MCF 10A (cell line): ENCODE results near the gene ZKSCAN8. TPM values are rescaled to one million over a fixed set of nuclear protein-coding genes. Genes with fewer than 3 reads are reported as not detected.

Experiments
- BruUV-seq: library from RNA; stranded (reverse); fragments of 400-500 nt; replicated peaks from 2 replicates; lab custom pipeline; 2021; lab: Mats Ljungman, UMichigan
- CTCF ChIA-PET: fragments of 300-600 bp; sonication (Branson Sonifier 250); formaldehyde crosslinking; extraction: SDS; loops from one replicate; lab custom pipeline; 2021; ENCODE audit warnings: antibody characterized with exemption, inconsistent platforms; lab: Yijun Ruan, JAX
- POLR2A ChIA-PET: fragments of 300-600, 350-650 bp; sonication (Branson Sonifier 250); formaldehyde crosslinking; extraction: SDS; loops from one replicate; lab custom pipeline; 2020; ENCODE audit warnings: antibody characterized with exemption, inconsistent platforms; lab: Yijun Ruan, JAX
- DNase-seq: peaks from one replicate; pipeline ENCODE4 v3.0.0-alpha.2; 2018; ENCODE audit not compliant: unreplicated experiment
- H3K27ac Mint-ChIP-seq: one replicate; pipeline ENCODE4 v1.8.0; 2022; ENCODE audit warnings: mild to moderate bottlenecking, low read depth, mixed read lengths; ENCODE audit not compliant: unreplicated experiment
- H3K27me3 Mint-ChIP-seq: one replicate; pipeline ENCODE4 v1.8.0; 2022; ENCODE audit warnings: mixed read lengths; ENCODE audit not compliant: insufficient read depth, unreplicated experiment
- H3K36me3 Mint-ChIP-seq: one replicate; pipeline ENCODE4 v1.8.0; 2022; ENCODE audit warnings: mild to moderate bottlenecking, moderate library complexity, mixed read lengths; ENCODE audit not compliant: insufficient read depth, unreplicated experiment
- H3K4me1 Mint-ChIP-seq: one replicate; pipeline ENCODE4 v1.8.0; 2022; ENCODE audit warnings: mixed read lengths; ENCODE audit not compliant: insufficient read depth, unreplicated experiment
- H3K4me3 Mint-ChIP-seq: one replicate; pipeline ENCODE4 v1.8.0; 2022; ENCODE audit warnings: mild to moderate bottlenecking, moderate library complexity, mixed read lengths; ENCODE audit not compliant: unreplicated experiment
- H3K9me3 Mint-ChIP-seq: one replicate; pipeline ENCODE4 v1.8.0; 2022; ENCODE audit warnings: mixed read lengths; ENCODE audit not compliant: unreplicated experiment
- CTCF ChIP-seq: fragments of 200-600 bp; IDR thresholded peaks from one replicate; pipeline ENCODE4 v1.8.0; 2022; ENCODE audit warnings: antibody characterized with exemption, mild to moderate bottlenecking; ENCODE audit not compliant: unreplicated experiment
- intact Hi-C: fragments of 100-400 bp; cut with micrococcal nuclease; formaldehyde crosslinking; loops from 2 replicates; pipeline ENCODE4 v1.14.1; 2022
- total RNA-seq: library from RNA; stranded (reverse); gene quantifications from 2 replicates; pipeline ENCODE4 v1.2.3, GENCODE V29; 2022

ZKSCAN8 gene
- total RNA-seq, 1 experiment from 2014 or later = 27.9 TPM

- DNase-seq = no peak
- no peaks in the 10 kb centered on the region for H3K27me3 Mint-ChIP-seq
- peak overlapping the region; percentile 99 for H3K4me3 Mint-ChIP-seq
- ChIA-PET POLR2A (interaction anchor here (0.5 to 8.2 kb wide), 22 partner anchors 8 to 1599 kb away, joined by 3 to 112 read pairs (median 7); partner anchors contain the start of genes HMGN4, PGBD1, ZKSCAN4 and ZSCAN16), CTCF (interaction anchor here (0.7 to 2.5 kb wide), 3 partner anchors 10 to 218 kb away, joined by 3 to 16 read pairs (median 4); no protein-coding TSS in a partner anchor)
- TF ChIP-seq CTCF = no peak
- no peaks in the 10 kb centered on the region for H3K9me3 Mint-ChIP-seq
- H3K27ac Mint-ChIP-seq = peak overlapping the region; percentile 100
- H3K4me1 Mint-ChIP-seq = peaks cover 29% of the 10 kb centered on the region
- intact Hi-C loops = loop anchor here (2.0 to 5.0 kb wide), 2 partner anchors 33 to 200 kb away; partner anchors contain the start of gene ZSCAN31
- no TSS peak for BruUV-seq
- peaks cover 9% of the 10 kb centered on the region for H3K36me3 Mint-ChIP-seq
Measured at GRCh38 chr6:28137505-28137981, 4.1 kb upstream of the ZKSCAN8 start.

GRCh38 chr6:28139860-28140543 lies 1.7 kb upstream of the ZKSCAN8 start:
- ChIA-PET POLR2A (interaction anchor here (1.0 to 8.2 kb wide), 11 partner anchors 14 to 244 kb away, joined by 3 to 112 read pairs (median 17); partner anchors contain the start of genes ZKSCAN3, ZKSCAN4, ZSCAN16 and ZSCAN31), CTCF (interaction anchor here (1.0 to 1.9 kb wide), 3 partner anchors 22 to 244 kb away, joined by 3 to 7 read pairs (median 5); no protein-coding TSS in a partner anchor)
- DNase-seq = no peak
- Mint-ChIP-seq H3K27ac (no peak overlapping the region), H3K4me3 (no peak overlapping the region), H3K36me3 (peaks cover 17% of the 10 kb centered on the region), H3K27me3 (no peaks in the 10 kb centered on the region), H3K9me3 (no peaks in the 10 kb centered on the region), H3K4me1 (peaks cover 35% of the 10 kb centered on the region)
- no peak for TF ChIP-seq CTCF
- intact Hi-C loops = loop anchor here (5.0 to 10.0 kb wide), 3 partner anchors 127 to 545 kb away; partner anchors contain the start of genes ZSCAN26 and ZSCAN31
- no TSS peak for BruUV-seq

GRCh38 chr6:28140616-28141015 lies 1.1 kb upstream of the ZKSCAN8 start:
- no peak for TF ChIP-seq CTCF
- Mint-ChIP-seq H3K27me3 (no peaks in the 10 kb centered on the region), H3K27ac (no peak overlapping the region), H3K4me1 (peaks cover 32% of the 10 kb centered on the region), H3K4me3 (peak overlapping the region; percentile 90), H3K36me3 (peaks cover 17% of the 10 kb centered on the region), H3K9me3 (no peaks in the 10 kb centered on the region)
- ChIA-PET POLR2A (interaction anchor here (0.6 to 8.2 kb wide), 17 partner anchors 9 to 253 kb away, joined by 3 to 112 read pairs (median 17); partner anchors contain the start of genes ZKSCAN3, ZKSCAN4, ZSCAN16 and ZSCAN26), CTCF (interaction anchor here (1.0 to 1.9 kb wide), 3 partner anchors 22 to 243 kb away, joined by 3 to 7 read pairs (median 5); no protein-coding TSS in a partner anchor)
- DNase-seq = no peak
- BruUV-seq = no TSS peak
- intact Hi-C loops = loop anchor here (1.0 to 10.0 kb wide), 3 partner anchors 85 to 544 kb away; partner anchors contain the start of genes ZSCAN26 and ZSCAN9
